ENCODE results near the gene RTN4RL1. TPM values are rescaled to one million over a fixed set of nuclear protein-coding genes. Genes with fewer than 3 reads are reported as not detected.

The RTN4RL1 gene
- total RNA-seq, 2 donors from 2014 or later = 5.4 to 8.0 TPM

DNA sequence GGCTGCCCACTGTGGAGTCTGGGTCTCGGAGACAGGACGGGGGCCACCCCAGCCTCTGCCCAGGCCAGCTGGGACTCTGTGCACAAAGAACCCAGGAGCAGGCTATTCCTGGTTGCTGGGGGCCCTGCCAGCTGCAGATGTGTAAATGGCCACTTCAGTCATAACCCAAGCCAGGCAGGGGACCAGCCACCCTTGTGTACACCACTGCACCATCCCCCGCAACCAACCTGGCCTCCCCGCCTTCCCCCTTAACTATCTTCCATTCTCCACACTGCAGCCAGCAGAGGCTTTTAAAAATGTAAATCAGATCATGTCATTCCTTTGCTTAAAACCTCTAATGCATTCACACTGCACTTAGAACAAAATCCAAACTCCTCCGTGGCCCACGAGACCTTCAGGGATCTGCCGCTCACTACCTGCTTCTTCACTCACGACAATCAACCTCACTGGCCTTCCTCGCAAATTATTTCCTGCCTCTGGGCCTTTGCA lies 28.3 kb downstream of the RTN4RL1 start:
- DNase-seq (ENCODE audit: low spot score) (no peak), ATAC-seq (ENCODE audit: insufficient number of reproducible peaks, low FRiP score, low read depth) (no peak)
- Histone ChIP-seq H3K4me1 (ENCODE audit: control insufficient read depth in 1 of 2, low read depth in 2 of 2) (peaks cover 26 to 40% of the 10 kb centered on the region in 2 donors), H3K27ac (no peak overlapping the region), H3K4me3 (no peak overlapping the region), H3K36me3 (no peaks in the 10 kb centered on the region), H3K27me3 (replicated peaks; ENCODE audit: insufficient read depth) (no peaks in the 10 kb centered on the region), H3K9me3 (no peaks in the 10 kb centered on the region)
- TF ChIP-seq, protein P1, sequence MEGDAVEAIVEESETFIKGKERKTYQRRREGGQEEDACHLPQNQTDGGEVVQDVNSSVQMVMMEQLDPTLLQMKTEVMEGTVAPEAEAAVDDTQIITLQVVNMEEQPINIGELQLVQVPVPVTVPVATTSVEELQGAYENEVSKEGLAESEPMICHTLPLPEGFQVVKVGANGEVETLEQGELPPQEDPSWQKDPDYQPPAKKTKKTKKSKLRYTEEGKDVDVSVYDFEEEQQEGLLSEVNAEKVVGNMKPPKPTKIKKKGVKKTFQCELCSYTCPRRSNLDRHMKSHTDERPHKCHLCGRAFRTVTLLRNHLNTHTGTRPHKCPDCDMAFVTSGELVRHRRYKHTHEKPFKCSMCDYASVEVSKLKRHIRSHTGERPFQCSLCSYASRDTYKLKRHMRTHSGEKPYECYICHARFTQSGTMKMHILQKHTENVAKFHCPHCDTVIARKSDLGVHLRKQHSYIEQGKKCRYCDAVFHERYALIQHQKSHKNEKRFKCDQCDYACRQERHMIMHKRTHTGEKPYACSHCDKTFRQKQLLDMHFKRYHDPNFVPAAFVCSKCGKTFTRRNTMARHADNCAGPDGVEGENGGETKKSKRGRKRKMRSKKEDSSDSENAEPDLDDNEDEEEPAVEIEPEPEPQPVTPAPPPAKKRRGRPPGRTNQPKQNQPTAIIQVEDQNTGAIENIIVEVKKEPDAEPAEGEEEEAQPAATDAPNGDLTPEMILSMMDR (IDR thresholded peaks at IDR 0.05) = no peak

DNA sequence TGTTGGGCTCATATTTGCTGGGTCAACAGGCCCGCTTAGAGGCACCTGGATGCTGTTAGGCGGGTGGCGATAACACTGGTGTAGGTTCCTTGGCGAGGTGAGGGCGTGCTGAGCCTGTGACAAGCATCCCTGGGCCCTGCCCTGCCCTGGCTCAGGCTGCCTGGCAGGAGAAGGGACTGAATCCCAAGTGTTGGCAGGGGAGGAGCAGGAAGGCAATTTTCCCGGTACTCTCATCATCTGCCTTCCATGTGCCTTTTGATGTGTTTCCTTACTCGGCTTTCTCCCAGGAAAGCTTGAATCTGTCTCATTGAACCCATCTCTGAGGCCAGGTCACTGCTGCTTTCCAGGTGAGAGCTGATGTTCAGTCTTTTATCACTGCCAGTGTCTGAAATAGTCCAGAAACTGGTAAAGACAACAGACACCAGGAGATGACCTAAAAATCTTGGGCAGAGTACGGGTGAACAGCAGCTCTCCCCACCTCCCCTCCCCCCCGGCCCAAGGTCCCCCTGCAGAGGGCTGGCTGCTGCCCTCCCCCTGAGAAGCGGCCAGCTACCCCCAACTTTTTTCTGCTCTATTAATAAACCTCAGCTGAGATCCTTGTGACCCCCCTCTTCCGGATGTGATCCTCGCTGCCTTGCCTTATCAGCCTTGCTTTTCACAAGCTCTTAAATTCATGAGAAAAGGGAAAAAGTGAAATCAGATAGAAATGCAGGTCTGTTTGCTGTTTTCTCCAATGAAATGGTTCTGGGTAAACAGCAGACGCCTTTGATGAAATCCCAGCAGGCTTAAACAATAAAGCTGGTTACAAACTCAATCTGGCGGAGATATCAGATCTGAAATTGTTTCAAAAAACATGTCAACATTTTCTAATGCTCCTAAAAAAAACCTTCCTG lies 29.0 kb downstream of the RTN4RL1 start:
- TF ChIP-seq, protein P1 (IDR thresholded peaks at IDR 0.05) = no peak
- Histone ChIP-seq H3K27me3 (replicated peaks; ENCODE audit: insufficient read depth) (no peaks in the 10 kb centered on the region), H3K9me3 (no peaks in the 10 kb centered on the region), H3K4me1 (ENCODE audit: control insufficient read depth in 1 of 2, low read depth in 2 of 2) (peaks cover 26 to 40% of the 10 kb centered on the region in 2 donors), H3K36me3 (no peaks in the 10 kb centered on the region), H3K4me3 (no peak overlapping the region), H3K27ac (no peak overlapping the region)
- ATAC-seq (ENCODE audit: insufficient number of reproducible peaks, low FRiP score, low read depth) = no peak
- no peak for DNase-seq (ENCODE audit: low spot score)

DNA sequence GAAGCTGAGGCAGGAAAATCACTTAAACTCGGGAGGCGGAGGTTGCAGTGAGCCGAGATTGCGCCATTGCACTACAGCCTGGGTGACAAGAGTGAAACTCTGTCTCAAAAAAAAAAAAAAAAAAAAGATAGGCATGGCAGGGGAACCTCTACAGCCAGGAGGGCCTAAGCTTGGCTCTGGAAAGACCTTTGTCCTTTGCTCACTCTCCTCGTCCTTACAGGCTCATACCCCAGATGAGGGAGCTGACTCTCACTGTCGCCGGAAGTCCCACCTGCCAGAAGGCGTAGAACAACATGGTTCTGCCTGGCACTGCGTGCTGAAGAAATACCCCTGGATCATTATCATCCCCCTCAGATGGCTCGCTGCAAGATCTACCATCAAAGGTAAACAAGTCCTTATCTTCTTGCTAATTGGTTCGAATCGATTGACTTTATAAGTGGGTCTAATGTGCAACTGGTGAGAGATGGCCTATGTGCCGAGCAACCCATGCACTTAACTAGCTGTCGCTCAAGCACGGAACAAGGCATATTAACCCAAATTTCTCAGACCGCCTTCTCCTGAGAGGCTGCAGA lies 29.7 kb downstream of the RTN4RL1 start:
- no peak for ATAC-seq (ENCODE audit: insufficient number of reproducible peaks, low FRiP score, low read depth)
- no peaks in the 10 kb centered on the region for H3K9me3 ChIP-seq
- peaks cover 26 to 35% of the 10 kb centered on the region in 2 donors for H3K4me1 ChIP-seq (ENCODE audit: control insufficient read depth in 1 of 2, low read depth in 2 of 2)
- H3K4me3 ChIP-seq = no peak overlapping the region
- no peak for DNase-seq (ENCODE audit: low spot score)
- H3K27ac ChIP-seq = no peak overlapping the region
- H3K27me3 ChIP-seq (replicated peaks; ENCODE audit: insufficient read depth) = no peaks in the 10 kb centered on the region
- TF ChIP-seq, protein P1 (IDR thresholded peaks at IDR 0.05) = no peak
- no peaks in the 10 kb centered on the region for H3K36me3 ChIP-seq

DNA sequence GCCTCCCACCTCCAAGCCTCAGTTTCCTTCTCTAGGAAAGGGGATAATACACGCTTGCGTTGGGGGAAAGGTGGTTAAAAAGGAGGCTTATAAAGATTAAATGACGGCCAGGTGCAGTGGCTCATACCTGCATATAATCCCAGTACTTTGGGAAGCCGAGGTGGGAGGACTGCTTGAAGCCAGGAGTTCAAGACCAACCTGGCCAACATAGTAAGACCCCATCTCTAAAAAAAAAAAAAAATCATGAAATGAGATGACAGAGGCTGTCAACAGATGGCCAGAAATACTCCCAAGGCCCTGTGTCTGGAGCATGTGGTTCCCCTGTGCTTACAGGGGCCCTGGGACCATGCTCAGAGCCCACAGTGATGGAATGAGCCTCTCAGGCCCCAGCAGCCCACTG lies 30.4 kb downstream of the RTN4RL1 start:
- ATAC-seq (ENCODE audit: insufficient number of reproducible peaks, low FRiP score, low read depth) (no peak), DNase-seq (ENCODE audit: low spot score) (no peak)
- TF ChIP-seq, protein P1 (IDR thresholded peaks at IDR 0.05) = no peak

DNA sequence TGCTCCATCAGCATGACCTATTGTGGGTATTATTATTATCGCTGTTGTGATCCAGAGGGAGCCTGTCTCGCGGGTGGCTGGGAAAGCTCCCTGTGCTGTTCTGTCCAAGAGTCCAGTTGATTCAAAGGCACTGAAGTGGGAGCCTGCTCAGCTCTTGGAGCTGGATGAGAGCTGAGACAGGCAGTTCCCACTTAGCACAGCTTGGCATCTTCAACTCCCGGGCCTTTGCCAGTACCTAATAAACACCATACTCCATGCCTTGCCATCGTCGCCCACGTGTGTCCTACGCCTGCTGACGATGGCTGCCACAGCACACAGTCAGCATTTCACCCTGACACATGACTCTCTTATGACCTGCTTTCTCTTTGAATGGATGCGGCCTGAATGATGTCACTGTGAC lies 32.6 kb downstream of the RTN4RL1 start:
- H3K4me3 ChIP-seq = no peak overlapping the region
- no peaks in the 10 kb centered on the region for H3K9me3 ChIP-seq
- H3K4me1 ChIP-seq (ENCODE audit: control insufficient read depth in 1 of 2, low read depth in 2 of 2) = peaks cover 8 to 27% of the 10 kb centered on the region in 2 donors
- H3K27me3 ChIP-seq (replicated peaks; ENCODE audit: insufficient read depth) = no peaks in the 10 kb centered on the region
- H3K27ac ChIP-seq = no peak overlapping the region
- ATAC-seq (ENCODE audit: insufficient number of reproducible peaks, low FRiP score, low read depth) (no peak), DNase-seq (ENCODE audit: low spot score) (no peak)
- no peaks in the 10 kb centered on the region for H3K36me3 ChIP-seq
- TF ChIP-seq, protein P1 (IDR thresholded peaks at IDR 0.05) = no peak

More for the DNA sequence above, 30.4 kb downstream of the RTN4RL1 start:
- peaks cover 20 to 29% of the 10 kb centered on the region in 2 donors for H3K4me1 ChIP-seq (ENCODE audit: control insufficient read depth in 1 of 2, low read depth in 2 of 2)
- no peaks in the 10 kb centered on the region for H3K36me3 ChIP-seq
- H3K27me3 ChIP-seq (replicated peaks; ENCODE audit: insufficient read depth) = no peaks in the 10 kb centered on the region
- no peak overlapping the region for H3K4me3 ChIP-seq
- no peaks in the 10 kb centered on the region for H3K9me3 ChIP-seq
- H3K27ac ChIP-seq = no peak overlapping the region
